HFFc6 (cell line): ENCODE results near the gene FAM227A. TPM values are rescaled to one million over a fixed set of nuclear protein-coding genes. Genes with fewer than 3 reads are reported as not detected.

Experiments used
- DNase-seq: peaks from one replicate; pipeline ENCODE4 v3.0.0-alpha.2; 2018
- H3K27ac Mint-ChIP-seq: 2 replicates; pipeline ENCODE4 v1.8.0; 2020; ENCODE audit warnings: mild to moderate bottlenecking, mixed read lengths
- H3K27me3 Mint-ChIP-seq: 2 replicates; pipeline ENCODE4 v1.8.0; 2021; ENCODE audit warnings: mild to moderate bottlenecking, moderate library complexity, mixed read lengths; ENCODE audit not compliant: insufficient read depth
- H3K36me3 Mint-ChIP-seq: 2 replicates; pipeline ENCODE4 v1.8.0; 2021; ENCODE audit warnings: low read depth, mixed read lengths
- H3K4me1 Mint-ChIP-seq: 2 replicates; pipeline ENCODE4 v1.8.0; 2020; ENCODE audit warnings: low read depth, mixed read lengths
- H3K4me3 Mint-ChIP-seq: 2 replicates; pipeline ENCODE4 v1.8.0; 2020; ENCODE audit warnings: mild to moderate bottlenecking, moderate library complexity, mixed read lengths
- H3K9me3 Mint-ChIP-seq: 2 replicates; pipeline ENCODE4 v1.8.0; 2020; ENCODE audit warnings: mild to moderate bottlenecking, mixed read lengths
- total RNA-seq, 6 experiments: library from RNA; stranded (reverse); fragmentation: NEBNext Ultra II Directional; extraction: Animal tissue kit (Norgen Biotek cat#: 25700); gene quantifications; 2 replicates in 1 of 6; 3 replicates in 5 of 6; pipeline ENCODE4 v1.2.3, GENCODE V29; 2021
- TF ChIP-seq, protein P1 (sequence below): fragments of 200-600 bp; sonication (generic); IDR thresholded peaks from 2 replicates; pipeline ENCODE4 v1.5.0; 2021; ENCODE audit warnings: antibody characterized with exemption, mild to moderate bottlenecking

The FAM227A gene
- total RNA-seq, 6 experiments from 2014 or later: 0.41 to 0.88 (median 0.80) TPM

DNA sequence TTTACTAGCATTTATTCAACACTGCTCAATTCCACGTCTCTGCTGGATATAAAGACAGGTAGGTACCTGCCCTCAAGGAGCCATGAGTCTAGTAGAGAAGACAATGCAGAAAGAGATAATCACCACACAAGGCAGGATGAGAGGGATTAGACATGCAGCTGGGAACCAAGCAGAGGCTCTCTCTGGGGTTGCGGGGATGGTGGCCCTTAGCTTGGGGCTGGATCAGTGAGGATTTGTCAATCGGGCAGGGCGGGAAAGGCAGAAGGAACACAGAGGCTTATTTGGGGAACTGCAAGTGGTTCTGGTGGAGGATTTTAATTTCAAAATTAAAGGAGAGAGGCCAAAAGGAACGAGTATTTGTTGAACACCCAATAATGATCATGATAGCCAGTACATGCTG is 77.7 kb downstream of the FAM227A start:
- Mint-ChIP-seq H3K27ac (no peak overlapping the region), H3K4me1 (peaks cover 9% of the 10 kb centered on the region), H3K9me3 (no peaks in the 10 kb centered on the region), H3K4me3 (no peak overlapping the region), H3K36me3 (no peaks in the 10 kb centered on the region), H3K27me3 (peaks cover 2% of the 10 kb centered on the region; the same call in 1 of the 2 replicates)
- no peak for DNase-seq
- TF ChIP-seq, protein P1, sequence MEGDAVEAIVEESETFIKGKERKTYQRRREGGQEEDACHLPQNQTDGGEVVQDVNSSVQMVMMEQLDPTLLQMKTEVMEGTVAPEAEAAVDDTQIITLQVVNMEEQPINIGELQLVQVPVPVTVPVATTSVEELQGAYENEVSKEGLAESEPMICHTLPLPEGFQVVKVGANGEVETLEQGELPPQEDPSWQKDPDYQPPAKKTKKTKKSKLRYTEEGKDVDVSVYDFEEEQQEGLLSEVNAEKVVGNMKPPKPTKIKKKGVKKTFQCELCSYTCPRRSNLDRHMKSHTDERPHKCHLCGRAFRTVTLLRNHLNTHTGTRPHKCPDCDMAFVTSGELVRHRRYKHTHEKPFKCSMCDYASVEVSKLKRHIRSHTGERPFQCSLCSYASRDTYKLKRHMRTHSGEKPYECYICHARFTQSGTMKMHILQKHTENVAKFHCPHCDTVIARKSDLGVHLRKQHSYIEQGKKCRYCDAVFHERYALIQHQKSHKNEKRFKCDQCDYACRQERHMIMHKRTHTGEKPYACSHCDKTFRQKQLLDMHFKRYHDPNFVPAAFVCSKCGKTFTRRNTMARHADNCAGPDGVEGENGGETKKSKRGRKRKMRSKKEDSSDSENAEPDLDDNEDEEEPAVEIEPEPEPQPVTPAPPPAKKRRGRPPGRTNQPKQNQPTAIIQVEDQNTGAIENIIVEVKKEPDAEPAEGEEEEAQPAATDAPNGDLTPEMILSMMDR: no peak

- Mint-ChIP-seq H3K4me3 (no peak overlapping the region), H3K27ac (no peak overlapping the region), H3K4me1 (peaks cover 30% of the 10 kb centered on the region), H3K9me3 (no peaks in the 10 kb centered on the region), H3K27me3 (peaks cover 1% of the 10 kb centered on the region; the same call in 1 of the 2 replicates), H3K36me3 (no peaks in the 10 kb centered on the region)
- DNase-seq: peak; percentile 61
- TF ChIP-seq, protein P1: peak; percentile 77
Observed at GRCh38 chr22:38572065-38572464, 84.1 kb downstream of the FAM227A start.

DNA sequence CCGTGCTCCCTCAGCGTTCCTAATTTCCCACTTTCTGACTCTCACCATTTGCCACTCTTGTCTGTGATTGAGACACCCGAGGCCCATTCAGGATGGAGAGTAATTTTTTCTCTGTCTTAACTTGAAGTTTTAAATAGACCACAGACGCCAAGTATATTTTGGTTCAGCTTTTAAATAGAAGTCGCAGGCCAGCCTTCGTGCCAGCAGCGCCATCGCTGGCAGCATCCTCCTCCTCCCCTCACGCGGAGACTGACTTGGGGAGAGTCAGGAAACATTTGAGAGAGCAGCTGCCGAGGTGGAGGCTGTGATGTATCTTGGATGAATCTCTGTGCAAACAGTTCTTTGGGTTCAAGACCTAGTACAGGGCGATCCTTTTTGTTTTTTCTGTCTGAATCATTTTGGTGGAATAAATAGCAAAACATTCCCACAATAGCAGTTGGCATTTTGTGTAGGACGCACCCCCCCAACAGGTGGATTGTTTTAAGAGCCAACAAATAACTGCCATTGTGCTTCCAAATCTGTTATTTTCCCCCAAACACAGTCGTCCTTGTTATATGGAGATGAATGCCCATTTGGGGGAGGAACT is 85.3 kb downstream of the FAM227A start:
- TF ChIP-seq, protein P1: no peak
- peak overlapping the region; percentile 89 for H3K27ac Mint-ChIP-seq
- H3K27me3 Mint-ChIP-seq: peaks cover 1% of the 10 kb centered on the region; the same call in 1 of the 2 replicates
- H3K9me3 Mint-ChIP-seq: no peaks in the 10 kb centered on the region
- H3K4me1 Mint-ChIP-seq: peaks cover 30% of the 10 kb centered on the region
- H3K36me3 Mint-ChIP-seq: no peaks in the 10 kb centered on the region
- peak overlapping the region; percentile 98 for H3K4me3 Mint-ChIP-seq
- peak; percentile 25 for DNase-seq

DNA sequence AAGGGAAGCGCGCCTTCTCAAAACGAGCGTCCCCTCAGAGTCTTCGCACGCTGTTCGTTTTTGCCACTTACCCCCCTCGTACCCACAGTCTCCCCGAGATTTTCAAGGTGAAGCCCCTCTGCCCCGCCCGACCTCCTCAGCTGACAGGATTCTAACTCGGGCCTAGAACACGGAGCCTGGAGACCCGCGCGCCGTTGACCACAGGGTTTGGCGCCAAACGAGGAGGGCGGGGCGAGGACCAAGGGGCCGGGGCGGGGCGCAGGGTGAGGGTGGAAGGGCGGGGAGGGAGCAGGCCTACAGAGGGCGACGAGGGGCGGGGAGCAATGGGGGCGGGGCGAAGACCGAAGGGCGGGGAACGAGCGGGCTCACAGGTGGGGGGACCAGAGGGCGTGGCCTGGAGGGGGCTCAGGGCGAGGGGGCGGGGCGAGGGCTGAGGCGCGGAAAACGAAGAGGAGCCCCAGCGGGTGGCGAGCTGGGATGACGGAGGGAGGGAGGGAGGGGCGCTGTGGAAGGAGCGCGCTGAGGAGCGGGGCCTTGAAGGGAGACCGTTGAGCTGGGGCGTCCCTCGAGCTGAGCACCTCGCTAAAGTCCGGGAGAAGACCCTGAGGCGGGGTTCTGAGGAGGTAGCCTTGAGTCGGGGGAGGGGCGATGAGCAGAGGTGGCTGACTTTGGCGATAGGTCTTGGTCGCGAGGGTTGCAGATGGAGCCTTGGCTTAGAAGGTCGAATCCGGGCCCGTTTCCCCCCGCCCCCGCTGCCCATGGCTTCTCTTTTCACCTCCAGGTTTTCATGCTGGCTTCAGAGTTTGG is 86.0 kb downstream of the FAM227A start, which contains the start of gene DMC1:
Gene DMC1, minus strand, starts transcription at position 212 of the 807 bp plus-strand sequence. CDS start 1,927 bp downstream, outside the sequence.
- H3K36me3 Mint-ChIP-seq: no peaks in the 10 kb centered on the region
- TF ChIP-seq, protein P1: no peak
- H3K27me3 Mint-ChIP-seq: peaks cover 1% of the 10 kb centered on the region; the same call in 1 of the 2 replicates
- DNase-seq: peak; percentile 53
- peak within 1 kb of the TSS; percentile 98 for H3K4me3 Mint-ChIP-seq
- H3K9me3 Mint-ChIP-seq: no peaks in the 10 kb centered on the region
- peak within 1 kb of the TSS; percentile 90 for H3K27ac Mint-ChIP-seq
- peaks cover 30% of the 10 kb centered on the region for H3K4me1 Mint-ChIP-seq

GRCh38 chr22:38569181-38569971 is 86.8 kb downstream of the FAM227A start:
- H3K9me3 Mint-ChIP-seq: no peaks in the 10 kb centered on the region
- DNase-seq: no peak
- peaks cover 1% of the 10 kb centered on the region; the same call in 1 of the 2 replicates for H3K27me3 Mint-ChIP-seq
- peaks cover 30% of the 10 kb centered on the region for H3K4me1 Mint-ChIP-seq
- H3K4me3 Mint-ChIP-seq: peak overlapping the region; percentile 98
- TF ChIP-seq, protein P1: no peak
- H3K27ac Mint-ChIP-seq: peak overlapping the region; percentile 90
- H3K36me3 Mint-ChIP-seq: no peaks in the 10 kb centered on the region
